ENCODE data around the gene TMC5. TPM values are rescaled to one million over a fixed set of nuclear protein-coding genes. Genes with fewer than 3 reads are reported as not detected.
A peak's percentile ranks its signal among the peaks of the same experiment; 100 is the strongest.

Gene TMC5
- total and polyA plus RNA-seq, 2 of the 13 experiments (the other 11 are each of a cell fraction or from before 2014, with no cell fraction given) = 0.09 to 0.41 TPM

GRCh38 chr16:19521471-19522396, 104.1 kb downstream of the TMC5 start, which contains the start of gene GDE1 (continued):
- TF ChIP-seq ZNF33B (CRISPR knock-in tag; IDR thresholded peaks at IDR 0.05) = peak; percentile 58; the same call in 1 of the 2 replicates
- no peak for TF ChIP-seq ZXDC (CRISPR knock-in tag; IDR thresholded peaks at IDR 0.05)
- peak; percentile 91 for TF ChIP-seq NR1H2 (CRISPR knock-in tag; IDR thresholded peaks at IDR 0.05; ENCODE audit: borderline replicate concordance, low read depth)
- TF ChIP-seq EHMT2 (IDR thresholded peaks at IDR 0.05; ENCODE audit: borderline replicate concordance, low read depth, low read length) = no peak
- TF ChIP-seq KMT2A (CRISPR knock-in tag; IDR thresholded peaks at IDR 0.05) = peak; percentile 97
- no peak for TF ChIP-seq CERS6 (CRISPR knock-in tag; IDR thresholded peaks at IDR 0.05)
- TF ChIP-seq ZNF660 (CRISPR knock-in tag; IDR thresholded peaks at IDR 0.05; ENCODE audit: borderline replicate concordance, low read depth) = no peak; the same call in 1 of the 2 replicates
- peak; percentile 67; the same call in 1 of the 2 replicates for TF ChIP-seq MAFG (CRISPR knock-in tag; IDR thresholded peaks at IDR 0.05)
- peak; percentile 58 for TF ChIP-seq HOXA5 (CRISPR knock-in tag; IDR thresholded peaks at IDR 0.05)
- 0 out of 2 replicates have a peak, but pooled peaks have one; percentile 10 for TF ChIP-seq NFE2L2 (IDR thresholded peaks at IDR 0.05; ENCODE audit: low read length)
- TF ChIP-seq ZNF225 (CRISPR knock-in tag; IDR thresholded peaks at IDR 0.05) = no peak; the same call in 1 of the 2 replicates
- peak; percentile 61; the same call in 1 of the 2 replicates for TF ChIP-seq ZBTB25 (CRISPR knock-in tag; IDR thresholded peaks at IDR 0.05)
- TF ChIP-seq AKNA (CRISPR knock-in tag; IDR thresholded peaks at IDR 0.05; ENCODE audit: borderline replicate concordance) = no peak
- no peak; the same call in 1 of the 2 replicates for TF ChIP-seq ZNF138 (CRISPR knock-in tag; IDR thresholded peaks at IDR 0.05; ENCODE audit: low read depth)
- TF ChIP-seq ZKSCAN5 (CRISPR knock-in tag; IDR thresholded peaks at IDR 0.05) = 0 out of 2 replicates have a peak, but pooled peaks have one; percentile 35
- TF ChIP-seq ZNF367 (CRISPR knock-in tag; IDR thresholded peaks at IDR 0.05; ENCODE audit: borderline replicate concordance) = no peak
- TF ChIP-seq MYPOP (CRISPR knock-in tag; IDR thresholded peaks at IDR 0.05) = peak; percentile 70; the same call in 1 of the 2 replicates
